GM12878 (cell line): Measurements from ENCODE around the gene CHAC1.

ENCODE experiments used
- CREB1 ChIP-seq: IDR thresholded peaks from 2 replicates; pipeline ENCODE4 v1.6.1; 2012; ENCODE audit warnings: low read depth, mild to moderate bottlenecking, inconsistent platforms
- HDAC6 ChIP-seq: fragments of 200-600 bp; sonication (generic); IDR thresholded peaks from one replicate; pipeline ENCODE4 v1.8.0; 2017; ENCODE audit warnings: antibody characterized with exemption; ENCODE audit not compliant: unreplicated experiment
- NR2C2 ChIP-seq: IDR thresholded peaks from 2 replicates; pipeline ENCODE4 v1.6.1; 2011; ENCODE audit warnings: borderline replicate concordance, low read depth; ENCODE audit not compliant: control insufficient read depth, insufficient read length
- RFX5 ChIP-seq: IDR thresholded peaks from 2 replicates; pipeline ENCODE4 v1.6.1; 2011; ENCODE audit warnings: low read depth, low read length, improper control_type of control experiment
- TAF1 ChIP-seq: IDR thresholded peaks from 2 replicates; pipeline ENCODE4 v1.6.1; 2011; ENCODE audit warnings: mild to moderate bottlenecking, low read depth, low read length, borderline replicate concordance
- TF ChIP-seq, protein P1 (sequence below), 3 experiments: IDR thresholded peaks in 2 of 3; conservative IDR thresholded peaks in 1 of 3; 2 replicates each; pipeline ENCODE4 v1.5.1; 2011; ENCODE audit warnings: low read depth in 3 of 3, low read length in 3 of 3, mild to moderate bottlenecking in 3 of 3, control low read depth in 2 of 3, moderate library complexity in 2 of 3, inconsistent platforms in 1 of 3, mixed read lengths in 1 of 3; ENCODE audit not compliant: control insufficient read depth in 2 of 3, insufficient read depth in 1 of 3; ENCODE audit errors: extremely low read depth in 1 of 3
- TF ChIP-seq, protein P2 (sequence below): fragments of 450-650 bp; IDR thresholded peaks from 2 replicates; pipeline ENCODE4 v1.6.1; 2014; ENCODE audit warnings: mild to moderate bottlenecking

DNA sequence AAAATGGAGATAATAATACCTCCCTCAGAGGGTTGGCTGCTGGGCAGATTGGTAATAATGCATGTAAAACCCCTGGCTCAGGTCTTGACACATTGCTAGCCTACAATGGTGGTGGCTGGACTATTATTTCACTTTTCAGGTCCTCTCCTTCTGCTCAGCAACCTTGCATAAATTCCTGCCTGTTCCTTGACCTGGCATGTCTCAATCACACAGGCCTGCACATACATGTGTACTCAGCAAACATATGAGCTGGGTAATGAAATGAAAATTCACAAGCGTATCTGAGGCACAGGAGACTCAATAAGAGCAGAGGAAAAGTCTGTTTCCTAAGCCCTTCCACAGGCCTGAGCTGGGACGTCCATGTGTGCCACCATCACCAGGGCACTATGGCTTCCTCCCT is 41.6 kb upstream of the CHAC1 start:
- TF ChIP-seq, protein P1, sequence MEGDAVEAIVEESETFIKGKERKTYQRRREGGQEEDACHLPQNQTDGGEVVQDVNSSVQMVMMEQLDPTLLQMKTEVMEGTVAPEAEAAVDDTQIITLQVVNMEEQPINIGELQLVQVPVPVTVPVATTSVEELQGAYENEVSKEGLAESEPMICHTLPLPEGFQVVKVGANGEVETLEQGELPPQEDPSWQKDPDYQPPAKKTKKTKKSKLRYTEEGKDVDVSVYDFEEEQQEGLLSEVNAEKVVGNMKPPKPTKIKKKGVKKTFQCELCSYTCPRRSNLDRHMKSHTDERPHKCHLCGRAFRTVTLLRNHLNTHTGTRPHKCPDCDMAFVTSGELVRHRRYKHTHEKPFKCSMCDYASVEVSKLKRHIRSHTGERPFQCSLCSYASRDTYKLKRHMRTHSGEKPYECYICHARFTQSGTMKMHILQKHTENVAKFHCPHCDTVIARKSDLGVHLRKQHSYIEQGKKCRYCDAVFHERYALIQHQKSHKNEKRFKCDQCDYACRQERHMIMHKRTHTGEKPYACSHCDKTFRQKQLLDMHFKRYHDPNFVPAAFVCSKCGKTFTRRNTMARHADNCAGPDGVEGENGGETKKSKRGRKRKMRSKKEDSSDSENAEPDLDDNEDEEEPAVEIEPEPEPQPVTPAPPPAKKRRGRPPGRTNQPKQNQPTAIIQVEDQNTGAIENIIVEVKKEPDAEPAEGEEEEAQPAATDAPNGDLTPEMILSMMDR (IDR thresholded peaks at IDR 0.05 in 2 of 3, conservative IDR thresholded peaks at IDR 0.05 in 1 of 3; ENCODE audit: control insufficient read depth in 2 of 3, extremely low read depth in 1 of 3, insufficient read depth in 1 of 3, low read depth in 3 of 3, low read length in 3 of 3) = no peak
- TF ChIP-seq, protein P2, sequence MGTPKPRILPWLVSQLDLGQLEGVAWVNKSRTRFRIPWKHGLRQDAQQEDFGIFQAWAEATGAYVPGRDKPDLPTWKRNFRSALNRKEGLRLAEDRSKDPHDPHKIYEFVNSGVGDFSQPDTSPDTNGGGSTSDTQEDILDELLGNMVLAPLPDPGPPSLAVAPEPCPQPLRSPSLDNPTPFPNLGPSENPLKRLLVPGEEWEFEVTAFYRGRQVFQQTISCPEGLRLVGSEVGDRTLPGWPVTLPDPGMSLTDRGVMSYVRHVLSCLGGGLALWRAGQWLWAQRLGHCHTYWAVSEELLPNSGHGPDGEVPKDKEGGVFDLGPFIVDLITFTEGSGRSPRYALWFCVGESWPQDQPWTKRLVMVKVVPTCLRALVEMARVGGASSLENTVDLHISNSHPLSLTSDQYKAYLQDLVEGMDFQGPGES = no peak
- TF ChIP-seq HDAC6 (no peak), RFX5 (no peak), NR2C2 (no peak), TAF1 (no peak), CREB1 (no peak)
